UCSD-AML1 (cell line): Measurements from ENCODE around the gene WBP1L.
A peak's percentile ranks its signal among the peaks of the same experiment; 100 is the strongest.
"Not testable (repeated sequence)": the region's sequence is repeated elsewhere in the genome, so short reads cannot be mapped to it uniquely, and the experiment has no call there.

ENCODE experiments used
- DNase-seq: peaks from one replicate; lab custom pipeline; 2025; ENCODE audit not compliant: unreplicated experiment; lab: John Stamatoyannopoulos, UW

The WBP1L gene

GRCh38 chr10:102721954-102722353, 21.8 kb upstream of the WBP1L start:
- no peak for DNase-seq

GRCh38 chr10:102723989-102724388, 19.8 kb upstream of the WBP1L start:
- DNase-seq, result no peak

GRCh38 chr10:102726274-102726673, 17.5 kb upstream of the WBP1L start:
- DNase-seq, result no peak

GRCh38 chr10:102727037-102727818, 16.5 kb upstream of the WBP1L start:
- DNase-seq, result no peak

GRCh38 chr10:102729029-102730026, 14.4 kb upstream of the WBP1L start:
- peak; percentile 87 for DNase-seq

- DNase-seq, result no peak
Measured at GRCh38 chr10:102731222-102731800, 12.4 kb upstream of the WBP1L start.

- no peak for DNase-seq
Measured at GRCh38 chr10:102732661-102733060, 11.1 kb upstream of the WBP1L start.

- DNase-seq, result no peak
Measured at GRCh38 chr10:102735065-102735562, 8.6 kb upstream of the WBP1L start.

GRCh38 chr10:102738692-102739121, 5.0 kb upstream of the WBP1L start:
- peak; percentile 55 for DNase-seq

GRCh38 chr10:102740229-102740628, 3.5 kb upstream of the WBP1L start:
- no peak for DNase-seq

- no peak for DNase-seq
Measured at GRCh38 chr10:102741726-102742237, 2.0 kb upstream of the WBP1L start.

- not testable (repeated sequence) for DNase-seq
Measured at GRCh38 chr10:102742313-102742712, 1.4 kb upstream of the WBP1L start.

GRCh38 chr10:102743078-102743587, 615 bp upstream of the WBP1L start:
- no peak for DNase-seq

GRCh38 chr10:102744374-102745051, 765 bp downstream of the WBP1L start:
- DNase-seq, result peak; percentile 35

- no peak for DNase-seq
Measured at GRCh38 chr10:102745157-102745556, 1.4 kb downstream of the WBP1L start.

- no peak for DNase-seq
Measured at GRCh38 chr10:102752266-102752930, 8.7 kb downstream of the WBP1L start.

- peak; percentile 27 for DNase-seq
Measured at GRCh38 chr10:102752934-102753664, 9.4 kb downstream of the WBP1L start.

GRCh38 chr10:102753718-102754117, 10.0 kb downstream of the WBP1L start:
- no peak for DNase-seq

- no peak for DNase-seq
Measured at GRCh38 chr10:102757323-102757722, 13.6 kb downstream of the WBP1L start.
